Activated CD4-positive, alpha-beta T cell treated with anti-CD3 and anti-CD28 coated beads, Interleukin-2, amount 10 ng/mL, durations not matched to agents 24 days and 14 days (primary cell): Measurements from ENCODE around the gene DNA2. TPM values are rescaled to one million over a fixed set of nuclear protein-coding genes. Genes with fewer than 3 reads are reported as not detected.
A peak's percentile ranks its signal among the peaks of the same experiment; 100 is the strongest.
"Not testable (repeated sequence)": the region's sequence is repeated elsewhere in the genome, so short reads cannot be mapped to it uniquely, and the experiment has no call there.

Experiments
- DNase-seq: peaks from one replicate; pipeline ENCODE4 v3.0.0; 2022
- H3K27ac Mint-ChIP-seq: one replicate; pipeline ENCODE4 v1.8.0; 2022; ENCODE audit warnings: mild to moderate bottlenecking, mixed read lengths
- H3K27me3 Mint-ChIP-seq: one replicate; pipeline ENCODE4 v1.8.0; 2022; ENCODE audit warnings: mixed read lengths
- H3K36me3 Mint-ChIP-seq: one replicate; pipeline ENCODE4 v1.8.0; 2022; ENCODE audit warnings: low read depth, mild to moderate bottlenecking, mixed read lengths
- H3K4me1 Mint-ChIP-seq: one replicate; pipeline ENCODE4 v1.8.0; 2021; ENCODE audit warnings: mixed read lengths
- H3K4me3 Mint-ChIP-seq: one replicate; pipeline ENCODE4 v1.8.0; 2022; ENCODE audit warnings: mild to moderate bottlenecking, moderate library complexity, mixed read lengths
- H3K9me3 Mint-ChIP-seq: one replicate; pipeline ENCODE4 v1.8.0; 2021; ENCODE audit warnings: mixed read lengths
- intact Hi-C: fragments of 100-400 bp; cut with micrococcal nuclease; formaldehyde crosslinking; loops from one replicate; pipeline ENCODE4 v1.15.1; 2023
- total RNA-seq: library from RNA; stranded (reverse); gene quantifications from 2 replicates; pipeline ENCODE4 v1.2.3, GENCODE V29; 2022

The DNA2 gene
- total RNA-seq, 1 donor from 2014 or later: 58.0 TPM

- DNase-seq: no peak
- no peaks in the 10 kb centered on the region for H3K9me3 Mint-ChIP-seq
- peaks cover 18% of the 10 kb centered on the region for H3K36me3 Mint-ChIP-seq
- H3K27me3 Mint-ChIP-seq: no peaks in the 10 kb centered on the region
- no peak overlapping the region for H3K27ac Mint-ChIP-seq
- no peak overlapping the region for H3K4me3 Mint-ChIP-seq
- H3K4me1 Mint-ChIP-seq: peaks cover 19% of the 10 kb centered on the region
- intact Hi-C loops: no loop called here
These were observed 2.2 kb upstream of the DNA2 start for GRCh38 chr10:68474021-68474420.

GRCh38 chr10:68471063-68471585 lies 649 bp downstream of the DNA2 start:
- Mint-ChIP-seq H3K9me3 (no peaks in the 10 kb centered on the region), H3K27ac (peak overlapping the region; percentile 99), H3K4me1 (peaks cover 21% of the 10 kb centered on the region), H3K4me3 (peak overlapping the region; percentile 97), H3K27me3 (no peaks in the 10 kb centered on the region), H3K36me3 (peaks cover 30% of the 10 kb centered on the region)
- intact Hi-C loops: loop anchor here (1.0 kb wide), 2 partner anchors 56 to 250 kb away; partner anchors contain the start of genes CCAR1 and SLC25A16
- peak; percentile 61 for DNase-seq

GRCh38 chr10:68470300-68470699 lies 1.5 kb downstream of the DNA2 start:
- no peak for DNase-seq
- intact Hi-C loops: no loop called here
- peaks cover 35% of the 10 kb centered on the region for H3K36me3 Mint-ChIP-seq
- H3K9me3 Mint-ChIP-seq: no peaks in the 10 kb centered on the region
- peak overlapping the region; percentile 32 for H3K27ac Mint-ChIP-seq
- H3K27me3 Mint-ChIP-seq: no peaks in the 10 kb centered on the region
- peaks cover 21% of the 10 kb centered on the region for H3K4me1 Mint-ChIP-seq
- H3K4me3 Mint-ChIP-seq: peak overlapping the region; percentile 97

GRCh38 chr10:68469838-68470237 lies 1.9 kb downstream of the DNA2 start:
- no peak for DNase-seq
- Mint-ChIP-seq H3K27ac (peak overlapping the region; percentile 32), H3K27me3 (no peaks in the 10 kb centered on the region), H3K9me3 (no peaks in the 10 kb centered on the region), H3K4me1 (peaks cover 21% of the 10 kb centered on the region), H3K36me3 (peaks cover 38% of the 10 kb centered on the region), H3K4me3 (peak overlapping the region; percentile 97)
- intact Hi-C loops: no loop called here

- not testable (repeated sequence) for H3K27me3 Mint-ChIP-seq, H3K9me3 Mint-ChIP-seq
These were observed 7.0 kb downstream of the DNA2 start for GRCh38 chr10:68464729-68465128.

GRCh38 chr10:68463365-68464093 lies 8.2 kb downstream of the DNA2 start:
- no peaks in the 10 kb centered on the region for H3K27me3 Mint-ChIP-seq
- no peaks in the 10 kb centered on the region for H3K9me3 Mint-ChIP-seq
- H3K27ac Mint-ChIP-seq: no peak overlapping the region
- no peak for DNase-seq
- intact Hi-C loops: no loop called here
- peaks cover 59% of the 10 kb centered on the region for H3K36me3 Mint-ChIP-seq
- peaks cover 2% of the 10 kb centered on the region for H3K4me1 Mint-ChIP-seq
- H3K4me3 Mint-ChIP-seq: no peak overlapping the region

More at GRCh38 chr10:68464729-68465128, 7.0 kb downstream of the DNA2 start:
- H3K36me3 Mint-ChIP-seq: peaks cover 57% of the 10 kb centered on the region
- intact Hi-C loops, H3K27ac Mint-ChIP-seq, DNase-seq, H3K4me3 Mint-ChIP-seq, H3K4me1 Mint-ChIP-seq: not testable (repeated sequence)

- Mint-ChIP-seq H3K27ac (no peak overlapping the region), H3K4me3 (no peak overlapping the region), H3K36me3 (peaks cover 56% of the 10 kb centered on the region), H3K4me1 (peaks cover 2% of the 10 kb centered on the region), H3K9me3 (no peaks in the 10 kb centered on the region), H3K27me3 (no peaks in the 10 kb centered on the region)
- intact Hi-C loops: no loop called here
- no peak for DNase-seq
These were observed 9.2 kb downstream of the DNA2 start for GRCh38 chr10:68462536-68462935.

GRCh38 chr10:68461032-68461431 lies 10.7 kb downstream of the DNA2 start:
- no peak for DNase-seq
- Mint-ChIP-seq H3K9me3 (no peaks in the 10 kb centered on the region), H3K36me3 (peaks cover 56% of the 10 kb centered on the region), H3K4me1 (peaks cover 2% of the 10 kb centered on the region), H3K27ac (no peak overlapping the region), H3K27me3 (no peaks in the 10 kb centered on the region), H3K4me3 (no peak overlapping the region)
- intact Hi-C loops: no loop called here

- H3K27me3 Mint-ChIP-seq, intact Hi-C loops, H3K9me3 Mint-ChIP-seq, DNase-seq, H3K4me3 Mint-ChIP-seq, H3K27ac Mint-ChIP-seq, H3K4me1 Mint-ChIP-seq: not testable (repeated sequence)
- peaks cover 27% of the 10 kb centered on the region for H3K36me3 Mint-ChIP-seq
These were observed 22.1 kb downstream of the DNA2 start for GRCh38 chr10:68449698-68450097.

- Mint-ChIP-seq H3K36me3 (peaks cover 27% of the 10 kb centered on the region), H3K4me1 (no peaks in the 10 kb centered on the region), H3K27me3 (no peaks in the 10 kb centered on the region), H3K9me3 (no peaks in the 10 kb centered on the region), H3K27ac (no peak overlapping the region), H3K4me3 (no peak overlapping the region)
- DNase-seq: no peak
- intact Hi-C loops: no loop called here
These were observed 25.6 kb downstream of the DNA2 start for GRCh38 chr10:68446179-68446578.

- intact Hi-C loops: no loop called here
- Mint-ChIP-seq H3K4me3 (no peak overlapping the region), H3K4me1 (no peaks in the 10 kb centered on the region), H3K36me3 (peaks cover 21% of the 10 kb centered on the region), H3K27me3 (no peaks in the 10 kb centered on the region), H3K9me3 (no peaks in the 10 kb centered on the region), H3K27ac (peak overlapping the region; percentile 9)
- DNase-seq: no peak
These were observed 28.8 kb downstream of the DNA2 start for GRCh38 chr10:68442971-68443370.

GRCh38 chr10:68440898-68441297 lies 30.9 kb downstream of the DNA2 start:
- H3K9me3 Mint-ChIP-seq: no peaks in the 10 kb centered on the region
- H3K4me1 Mint-ChIP-seq: peaks cover 4% of the 10 kb centered on the region
- H3K27ac Mint-ChIP-seq: no peak overlapping the region
- H3K4me3 Mint-ChIP-seq: no peak overlapping the region
- no peaks in the 10 kb centered on the region for H3K27me3 Mint-ChIP-seq
- DNase-seq: no peak
- intact Hi-C loops: no loop called here
- peaks cover 27% of the 10 kb centered on the region for H3K36me3 Mint-ChIP-seq

- no peaks in the 10 kb centered on the region for H3K9me3 Mint-ChIP-seq
- peaks cover 33% of the 10 kb centered on the region for H3K36me3 Mint-ChIP-seq
- no peak overlapping the region for H3K4me3 Mint-ChIP-seq
- intact Hi-C loops: no loop called here
- no peak overlapping the region for H3K27ac Mint-ChIP-seq
- H3K4me1 Mint-ChIP-seq: peaks cover 7% of the 10 kb centered on the region
- no peaks in the 10 kb centered on the region for H3K27me3 Mint-ChIP-seq
- DNase-seq: no peak
These were observed 36.0 kb downstream of the DNA2 start for GRCh38 chr10:68435803-68436202.

GRCh38 chr10:68434657-68435056 lies 37.1 kb downstream of the DNA2 start:
- intact Hi-C loops: no loop called here
- no peaks in the 10 kb centered on the region for H3K27me3 Mint-ChIP-seq
- DNase-seq: no peak
- peaks cover 7% of the 10 kb centered on the region for H3K4me1 Mint-ChIP-seq
- H3K36me3 Mint-ChIP-seq: peaks cover 37% of the 10 kb centered on the region
- H3K27ac Mint-ChIP-seq: no peak overlapping the region
- H3K9me3 Mint-ChIP-seq: no peaks in the 10 kb centered on the region
- no peak overlapping the region for H3K4me3 Mint-ChIP-seq
